Sigmoid colon (tissue), 4 donors: Measurements from ENCODE around the gene ANKRD18B.

ENCODE experiments used
- CTCF ChIP-seq, 4 experiments: fragments of 450-650 bp in 3 of 4; fragments of 200-600 bp in 1 of 4; IDR thresholded peaks; one replicate each; pipeline ENCODE4 v1.5.1; 2016 to 2019; ENCODE audit warnings: antibody characterized with exemption in 4 of 4, mild to moderate bottlenecking in 3 of 4, moderate library complexity in 2 of 4
- EP300 ChIP-seq, 4 donors: sonication (generic); formaldehyde crosslinking; IDR thresholded peaks; one replicate each; pipeline ENCODE4 v1.6.1; 2017; ENCODE audit warnings: antibody characterized with exemption in 4 of 4
- POLR2A ChIP-seq, 2 donors: fragments of 450-650 bp; IDR thresholded peaks; one replicate each; pipeline ENCODE4 v1.6.1; 2016; ENCODE audit warnings: antibody characterized with exemption in 2 of 2, mild to moderate bottlenecking in 2 of 2, moderate library complexity in 2 of 2

- TF ChIP-seq EP300 (IDR thresholded peaks at IDR 0.05): no peak
- no peak for TF ChIP-seq CTCF (IDR thresholded peaks at IDR 0.05)
- no peak for TF ChIP-seq POLR2A (IDR thresholded peaks at IDR 0.05)
These were observed 376 bp downstream of the ANKRD18B start for GRCh38 chr9:33524306-33524947.
